Astrocyte of the cerebellum (primary cell): ENCODE measurements around the gene SMURF2.
"Not testable (repeated sequence)": the region's sequence is repeated elsewhere in the genome, so short reads cannot be mapped to it uniquely, and the experiment has no call there.

Source experiments
- DNase-seq: peaks from one replicate; pipeline ENCODE4 v3.0.0-alpha.2; 2011; ENCODE audit warnings: low read depth
- H3K4me3 ChIP-seq: 2 replicates; pipeline ENCODE4 v1.5.1; 2011; ENCODE audit warnings: mild to moderate bottlenecking, low read depth, low read length, moderate library complexity
- in situ Hi-C: cut with HindIII; loops from 2 replicates; pipeline ENCODE4 v1.10.0; 2017; ENCODE audit warnings: low sequenced_read_pairs
- TF ChIP-seq, protein P1 (sequence below): IDR thresholded peaks from 2 replicates; pipeline ENCODE4 v1.5.1; 2012; ENCODE audit warnings: low read length, low read depth, moderate library complexity, mild to moderate bottlenecking; ENCODE audit errors: missing control alignments

SMURF2 gene

DNA sequence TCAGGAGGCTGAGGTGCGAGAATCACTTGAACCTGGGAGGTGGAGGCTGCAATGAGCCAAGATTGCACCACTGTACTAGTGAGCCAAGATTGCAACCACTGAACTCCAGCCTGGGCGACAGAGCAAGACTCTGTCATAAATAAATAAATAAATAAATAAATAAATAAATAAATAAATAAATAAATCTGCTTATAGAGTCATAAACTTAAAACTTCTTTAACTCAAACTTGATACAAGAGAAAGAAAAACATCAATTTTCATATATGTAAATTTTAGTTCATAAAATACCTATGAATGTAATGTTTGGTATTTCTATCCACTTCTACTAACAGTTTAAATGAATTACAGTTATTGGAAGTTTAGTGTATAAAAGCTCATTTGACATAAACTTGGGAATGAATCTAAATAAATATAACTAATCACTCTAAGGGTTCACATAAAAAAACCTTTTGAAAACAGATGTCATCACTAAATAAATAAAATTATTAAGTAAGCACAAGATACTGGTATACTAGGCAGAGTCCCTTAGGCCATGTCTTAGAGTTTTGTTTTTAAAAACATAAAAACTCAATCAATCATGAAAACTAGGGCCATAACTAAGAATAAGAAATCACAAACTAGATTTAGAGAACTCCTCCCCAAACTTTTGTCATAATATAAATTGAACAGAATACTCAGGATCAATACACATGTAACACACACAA lies 54.1 kb downstream of the SMURF2 start:
- no peak for DNase-seq
- TF ChIP-seq, protein P1, sequence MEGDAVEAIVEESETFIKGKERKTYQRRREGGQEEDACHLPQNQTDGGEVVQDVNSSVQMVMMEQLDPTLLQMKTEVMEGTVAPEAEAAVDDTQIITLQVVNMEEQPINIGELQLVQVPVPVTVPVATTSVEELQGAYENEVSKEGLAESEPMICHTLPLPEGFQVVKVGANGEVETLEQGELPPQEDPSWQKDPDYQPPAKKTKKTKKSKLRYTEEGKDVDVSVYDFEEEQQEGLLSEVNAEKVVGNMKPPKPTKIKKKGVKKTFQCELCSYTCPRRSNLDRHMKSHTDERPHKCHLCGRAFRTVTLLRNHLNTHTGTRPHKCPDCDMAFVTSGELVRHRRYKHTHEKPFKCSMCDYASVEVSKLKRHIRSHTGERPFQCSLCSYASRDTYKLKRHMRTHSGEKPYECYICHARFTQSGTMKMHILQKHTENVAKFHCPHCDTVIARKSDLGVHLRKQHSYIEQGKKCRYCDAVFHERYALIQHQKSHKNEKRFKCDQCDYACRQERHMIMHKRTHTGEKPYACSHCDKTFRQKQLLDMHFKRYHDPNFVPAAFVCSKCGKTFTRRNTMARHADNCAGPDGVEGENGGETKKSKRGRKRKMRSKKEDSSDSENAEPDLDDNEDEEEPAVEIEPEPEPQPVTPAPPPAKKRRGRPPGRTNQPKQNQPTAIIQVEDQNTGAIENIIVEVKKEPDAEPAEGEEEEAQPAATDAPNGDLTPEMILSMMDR: no peak
- in situ Hi-C loops: no loop called here
- no peak overlapping the region for H3K4me3 ChIP-seq

DNA sequence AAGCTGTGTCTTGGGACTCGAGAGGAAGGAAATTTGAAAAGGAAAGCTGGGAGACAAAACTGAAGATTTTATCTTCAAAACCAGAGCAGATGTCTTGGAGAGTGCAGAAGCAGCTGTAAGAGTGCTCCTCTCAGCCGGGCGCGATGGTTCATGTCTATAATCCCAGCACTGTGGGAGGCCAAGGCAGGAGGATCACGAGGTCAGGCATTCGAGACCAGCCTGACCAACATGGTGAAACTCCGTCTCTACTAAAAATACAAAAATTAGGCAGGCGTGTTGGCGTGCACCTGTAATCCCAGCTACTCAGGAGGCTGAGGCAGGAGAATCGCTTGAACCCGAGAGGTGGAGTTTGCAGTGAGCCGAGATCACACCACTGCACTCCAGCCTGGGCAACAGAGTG lies 57.6 kb downstream of the SMURF2 start:
- in situ Hi-C loops, H3K4me3 ChIP-seq, DNase-seq: not testable (repeated sequence)

DNA sequence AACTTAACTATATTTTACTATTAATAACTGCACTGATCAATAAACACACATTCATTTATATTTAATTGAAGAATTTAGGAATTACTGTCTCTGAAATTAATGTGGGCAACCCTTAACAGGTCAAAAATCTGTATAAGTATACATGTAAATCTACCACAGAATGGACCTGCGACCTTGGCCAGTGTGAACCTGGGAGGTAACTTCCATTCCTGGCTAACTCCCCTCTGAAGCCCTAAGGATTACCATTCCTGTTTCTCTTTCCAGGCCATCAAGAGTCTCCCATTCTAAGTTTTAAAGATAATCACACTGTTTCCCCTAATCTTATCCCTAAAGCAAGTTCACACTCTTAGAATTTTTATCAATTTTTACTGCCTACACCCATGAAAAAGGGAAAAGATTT lies 58.1 kb downstream of the SMURF2 start:
- TF ChIP-seq, protein P1: no peak
- H3K4me3 ChIP-seq: no peak overlapping the region
- in situ Hi-C loops: no loop called here
- DNase-seq: no peak

DNA sequence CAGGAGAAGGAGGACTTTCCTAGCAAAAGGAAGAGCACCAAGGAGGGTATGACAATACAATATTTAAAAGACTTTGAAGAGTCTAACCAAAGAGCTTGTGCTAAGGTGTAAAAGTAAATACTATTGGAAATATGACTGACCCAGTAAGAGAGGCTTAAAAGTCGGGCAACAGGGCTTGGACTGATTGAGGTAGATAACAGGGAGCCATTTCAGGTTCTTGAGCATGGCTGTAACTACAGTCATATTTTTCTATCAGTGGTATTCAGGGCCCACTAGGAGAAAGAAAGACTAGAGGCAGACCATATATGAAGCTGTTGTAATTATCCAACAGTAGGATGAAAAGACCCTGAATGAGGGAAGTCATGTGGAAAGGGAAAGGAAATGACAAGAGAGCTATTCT lies 62.3 kb downstream of the SMURF2 start:
- in situ Hi-C loops: no loop called here
- no peak for DNase-seq

DNA sequence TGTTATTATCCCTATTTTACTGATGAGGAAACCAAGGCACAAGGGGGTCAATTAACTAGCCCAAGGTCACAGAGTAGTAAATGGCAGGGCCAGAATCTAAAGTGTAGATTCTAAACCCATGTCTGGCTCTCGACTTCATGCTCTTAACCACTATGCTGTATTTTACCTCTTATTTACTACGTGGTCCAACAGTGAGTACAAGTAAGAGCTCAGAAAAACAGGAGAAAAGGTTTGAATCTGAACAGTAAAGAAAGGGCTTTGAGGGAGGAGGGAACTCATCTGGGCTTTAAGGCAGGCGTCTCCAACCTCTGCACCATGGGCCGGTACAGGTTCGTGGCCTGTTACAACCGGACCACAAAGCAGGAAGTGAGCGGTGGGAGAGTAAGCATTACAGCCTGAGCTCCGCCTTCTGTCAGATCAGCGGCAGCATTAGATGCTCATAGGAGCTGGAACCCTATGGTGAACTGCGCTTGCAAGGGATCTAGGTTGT lies 62.9 kb downstream of the SMURF2 start:
- TF ChIP-seq, protein P1: no peak
- in situ Hi-C loops: no loop called here
- no peak overlapping the region for H3K4me3 ChIP-seq
- DNase-seq: no peak

More for the DNA sequence above, 62.3 kb downstream of the SMURF2 start:
- TF ChIP-seq, protein P1: no peak
- no peak overlapping the region for H3K4me3 ChIP-seq

DNA sequence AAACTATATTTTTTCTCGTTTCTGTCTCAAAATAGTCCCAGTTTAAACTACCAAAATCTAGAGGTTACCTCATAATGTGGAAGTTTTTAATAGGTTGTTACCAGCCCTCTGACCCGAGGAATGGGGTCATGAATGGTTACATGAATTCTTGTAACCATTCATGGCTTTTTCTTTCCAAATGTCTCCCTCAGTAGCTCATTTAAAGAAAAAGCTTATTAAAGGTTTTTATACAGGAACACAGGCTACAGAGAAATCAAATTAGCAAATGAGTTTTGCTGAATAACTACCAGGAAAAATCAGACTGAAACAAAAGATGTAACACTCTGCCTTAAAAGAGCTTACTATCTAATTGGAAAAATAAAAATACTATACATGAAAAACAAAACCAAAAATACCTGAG lies 63.4 kb downstream of the SMURF2 start:
- in situ Hi-C loops: no loop called here
- DNase-seq: no peak
- TF ChIP-seq, protein P1: no peak
- H3K4me3 ChIP-seq: no peak overlapping the region

DNA sequence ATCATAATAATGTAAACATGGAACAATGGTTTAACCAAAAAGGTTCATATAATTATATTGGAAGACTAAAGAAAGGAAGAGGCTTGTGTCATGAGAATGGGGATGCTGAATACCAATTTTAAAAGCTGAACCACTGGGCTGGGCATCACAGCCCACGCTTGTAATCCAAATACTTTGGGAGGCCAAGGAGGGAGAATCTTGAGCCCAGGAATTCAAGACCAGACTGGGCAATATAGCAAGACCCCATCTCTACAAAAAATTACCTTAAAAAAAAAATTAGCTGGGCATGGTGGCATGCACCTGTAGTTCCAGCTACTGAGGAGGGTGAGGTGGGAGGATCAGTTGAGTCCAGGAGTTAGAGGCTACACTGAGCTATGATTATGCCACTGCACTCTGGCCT lies 65.1 kb downstream of the SMURF2 start:
- in situ Hi-C loops: no loop called here
- no peak overlapping the region for H3K4me3 ChIP-seq
- TF ChIP-seq, protein P1: no peak
- DNase-seq: no peak
